HG02571 (cell line): ENCODE results near the gene SCN10A.

Experiments
- ATAC-seq: cut with Tn5 transposase; IDR thresholded peaks from one replicate; pipeline ENCODE4 v1.9.1; 2021; ENCODE audit warnings: mild to moderate bottlenecking, moderate library complexity; ENCODE audit not compliant: unreplicated experiment

Gene SCN10A

GRCh38 chr3:38816026-38816425, at the start of gene SCN10A:
Gene SCN10A (minus strand): TSS chr3:38816217. CDS start chr3:38794010, 22,207 bp downstream.
- no peak for ATAC-seq

- ATAC-seq = no peak
These were observed 37.0 kb upstream of the SCN10A start for GRCh38 chr3:38853011-38853410.

GRCh38 chr3:38843898-38844297, 27.9 kb upstream of the SCN10A start:
- ATAC-seq = no peak

GRCh38 chr3:38842266-38842965, 26.4 kb upstream of the SCN10A start:
- no peak for ATAC-seq

- ATAC-seq = no peak
These were observed 25.0 kb upstream of the SCN10A start for GRCh38 chr3:38840987-38841386.

- ATAC-seq = no peak
These were observed 21.3 kb upstream of the SCN10A start for GRCh38 chr3:38837358-38837757.

- ATAC-seq = no peak
These were observed 20.5 kb upstream of the SCN10A start for GRCh38 chr3:38836561-38836960.

GRCh38 chr3:38835939-38836338, 19.9 kb upstream of the SCN10A start:
- no peak for ATAC-seq

- ATAC-seq = no peak
These were observed 18.7 kb upstream of the SCN10A start for GRCh38 chr3:38834717-38835116.

GRCh38 chr3:38834110-38834509, 18.1 kb upstream of the SCN10A start:
- no peak for ATAC-seq

GRCh38 chr3:38829404-38829803, 13.4 kb upstream of the SCN10A start:
- ATAC-seq = no peak

- ATAC-seq = no peak
These were observed 12.7 kb upstream of the SCN10A start for GRCh38 chr3:38828681-38829080.

- no peak for ATAC-seq
These were observed 11.8 kb upstream of the SCN10A start for GRCh38 chr3:38827791-38828190.

- no peak for ATAC-seq
These were observed 10.0 kb upstream of the SCN10A start for GRCh38 chr3:38826001-38826400.

- ATAC-seq = no peak
These were observed 8.3 kb upstream of the SCN10A start for GRCh38 chr3:38824349-38824748.

- ATAC-seq = no peak
These were observed 7.7 kb upstream of the SCN10A start for GRCh38 chr3:38823722-38824121.

- ATAC-seq = no peak
These were observed 7.2 kb upstream of the SCN10A start for GRCh38 chr3:38823186-38823585.

GRCh38 chr3:38811822-38812221, 4.2 kb downstream of the SCN10A start:
- no peak for ATAC-seq

- ATAC-seq = no peak
These were observed 10.1 kb downstream of the SCN10A start for GRCh38 chr3:38805765-38806386.

GRCh38 chr3:38805004-38805403, 11.0 kb downstream of the SCN10A start:
- ATAC-seq = no peak

- no peak for ATAC-seq
These were observed 15.5 kb downstream of the SCN10A start for GRCh38 chr3:38800511-38800910.

- ATAC-seq = no peak
These were observed 22.3 kb downstream of the SCN10A start for GRCh38 chr3:38793721-38794120.

- no peak for ATAC-seq
These were observed 23.0 kb downstream of the SCN10A start for GRCh38 chr3:38792983-38793382.
